Neuronal stem cell (in vitro differentiated cells): ENCODE data around the gene BDKRB2.

Experiments
- DNase-seq: peaks from one replicate; pipeline ENCODE4 v3.0.0-alpha.2; 2013; ENCODE audit warnings: low spot score
- H2AFZ ChIP-seq: one replicate; pipeline ENCODE4 v1.6.1; 2013; ENCODE audit warnings: mild to moderate bottlenecking, low read length, inconsistent platforms
- H2AK5ac ChIP-seq: 2 replicates; pipeline ENCODE4 v1.6.1; 2013; ENCODE audit warnings: low read depth, mild to moderate bottlenecking, inconsistent platforms, low read length, moderate library complexity, mixed read lengths
- H2BK120ac ChIP-seq: 2 replicates; pipeline ENCODE4 v1.6.1; 2013; ENCODE audit warnings: low read depth, mild to moderate bottlenecking, inconsistent platforms, low read length, moderate library complexity, mixed read lengths
- H2BK12ac ChIP-seq: one replicate; pipeline ENCODE4 v1.6.1; 2013; ENCODE audit warnings: low read length, inconsistent platforms
- H2BK15ac ChIP-seq: 2 replicates; pipeline ENCODE4 v1.6.1; 2013; ENCODE audit warnings: mild to moderate bottlenecking, low read length, inconsistent platforms, mixed read lengths
- H2BK5ac ChIP-seq: one replicate; pipeline ENCODE4 v1.6.1; 2013; ENCODE audit warnings: inconsistent platforms, mild to moderate bottlenecking, low read length, moderate library complexity
- H3K14ac ChIP-seq: one replicate; pipeline ENCODE4 v1.6.1; 2013; ENCODE audit warnings: low read length, inconsistent platforms
- H3K18ac ChIP-seq: 2 replicates; pipeline ENCODE4 v1.6.1; 2013; ENCODE audit warnings: low read length, inconsistent platforms
- H3K23ac ChIP-seq: 2 replicates; pipeline ENCODE4 v1.6.1; 2013; ENCODE audit warnings: low read depth, mild to moderate bottlenecking, mixed read lengths, low read length, inconsistent platforms; ENCODE audit not compliant: poor library complexity
- H3K27ac ChIP-seq: replicated peaks from 3 replicates; pipeline ENCODE4 v1.5.1; 2013; ENCODE audit warnings: low read length, inconsistent platforms
- H3K27me3 ChIP-seq, 3 experiments: 2 replicates each; pipeline ENCODE4 v1.6.1; 2013; ENCODE audit warnings: low read length in 3 of 3, mild to moderate bottlenecking in 2 of 3, inconsistent platforms in 1 of 3, low read depth in 1 of 3, mixed read lengths in 1 of 3, moderate library complexity in 1 of 3; ENCODE audit not compliant: control insufficient read depth in 3 of 3, insufficient read depth in 3 of 3
- H3K36me3 ChIP-seq, 2 donors: replicated peaks in 1 of 2; 2 replicates each; pipeline ENCODE4 v1.6.1; 2013; ENCODE audit warnings: low read length in 2 of 2; ENCODE audit not compliant: control insufficient read depth in 2 of 2, insufficient read depth in 2 of 2
- H3K4ac ChIP-seq: 2 replicates; pipeline ENCODE4 v1.6.1; 2013; ENCODE audit warnings: inconsistent platforms, mild to moderate bottlenecking, low read length, moderate library complexity
- H3K4me1 ChIP-seq, 2 donors: 1 replicate in 1 of 2; 2 replicates in 1 of 2; pipeline ENCODE4 v1.6.1; 2013; ENCODE audit warnings: low read length in 2 of 2, low read depth in 1 of 2; ENCODE audit not compliant: control insufficient read depth in 2 of 2, insufficient read depth in 1 of 2
- H3K4me2 ChIP-seq: one replicate; pipeline ENCODE4 v1.6.1; 2013; ENCODE audit warnings: mild to moderate bottlenecking, low read length, inconsistent platforms; ENCODE audit not compliant: insufficient read depth, poor library complexity, severe bottlenecking
- H3K4me3 ChIP-seq, 2 donors: 2 replicates each; pipeline ENCODE4 v1.5.1; 2013; ENCODE audit warnings: low read length in 2 of 2, mild to moderate bottlenecking in 2 of 2, inconsistent platforms in 1 of 2, moderate library complexity in 1 of 2
- H3K79me1 ChIP-seq: one replicate; pipeline ENCODE4 v1.6.1; 2013; ENCODE audit warnings: low read depth, mild to moderate bottlenecking, inconsistent platforms, low read length, moderate library complexity
- H3K9ac ChIP-seq: one replicate; pipeline ENCODE4 v1.6.1; 2013; ENCODE audit warnings: mild to moderate bottlenecking, low read depth, low read length, inconsistent platforms; ENCODE audit not compliant: poor library complexity
- H3K9me3 ChIP-seq, 2 donors: replicated peaks in 1 of 2; 2 replicates each; pipeline versions ENCODE3 to v1.6.1; 2013; ENCODE audit warnings: low read length in 2 of 2, mild to moderate bottlenecking in 2 of 2, inconsistent platforms in 1 of 2, low read depth in 1 of 2, mixed read lengths in 1 of 2, moderate library complexity in 1 of 2; ENCODE audit not compliant: control insufficient read depth in 2 of 2, insufficient read depth in 1 of 2
- H4K8ac ChIP-seq: one replicate; pipeline ENCODE4 v1.6.1; 2013; ENCODE audit warnings: low read depth, mild to moderate bottlenecking, inconsistent platforms, low read length, moderate library complexity
- H4K91ac ChIP-seq: one replicate; pipeline ENCODE4 v1.6.1; 2013; ENCODE audit warnings: low read length, low read depth, mild to moderate bottlenecking, inconsistent platforms; ENCODE audit not compliant: poor library complexity
- WGBS, 2 donors: extraction: QIAGEN DNeasy Blood & Tissue Kit; methylation state at CpG; one replicate each; pipeline ENCODE4 v1.1.7; 2013; ENCODE audit warnings: missing lambda C conversion rate in 2 of 2, mixed read lengths in 1 of 2; ENCODE audit not compliant: insufficient read length in 2 of 2, insufficient replicate concordance in 1 of 2; ENCODE audit errors: extremely low coverage in 2 of 2; 5-methylcytosine and 5-hydroxymethylcytosine counted together

Gene BDKRB2

DNA sequence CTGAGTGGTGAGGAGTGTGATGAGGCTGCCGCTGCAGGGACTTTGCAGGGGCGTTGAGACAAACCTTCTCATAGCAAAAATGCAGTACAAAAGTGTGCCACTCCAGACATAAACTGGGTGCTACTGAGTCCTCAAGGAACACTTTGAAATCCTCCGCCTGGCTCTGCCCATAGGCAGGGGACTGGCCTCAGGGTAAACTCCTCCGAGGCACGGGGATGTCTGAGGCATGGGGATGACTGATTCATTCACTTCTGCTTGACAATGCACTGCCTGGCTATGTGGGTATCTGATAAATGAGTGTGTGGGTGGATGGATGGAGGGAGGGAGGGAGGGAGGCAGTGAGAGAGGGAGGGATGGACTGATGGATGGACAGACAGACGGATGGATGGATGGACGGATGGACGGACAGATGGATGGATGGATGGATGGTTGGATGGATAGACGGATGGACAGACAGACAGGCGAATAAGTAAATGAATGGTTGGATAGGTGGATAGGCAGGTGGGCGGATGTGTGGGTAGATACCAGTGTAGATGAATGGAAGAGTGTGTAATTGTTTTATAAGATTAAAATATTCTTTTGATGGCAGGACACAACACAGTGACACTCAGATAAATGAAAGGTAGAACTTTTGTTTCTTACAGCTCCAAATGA is 2.1 kb upstream of the BDKRB2 start:
- Histone ChIP-seq H2BK12ac (no peak overlapping the region), H3K27me3 (peaks cover 0 to 56% (median 7%) of the 10 kb centered on the region in 3 experiments), H3K4me3 (no peak overlapping the region), H3K23ac (no peak overlapping the region), H3K4ac (no peak overlapping the region), H3K79me1 (no peaks in the 10 kb centered on the region), H3K36me3 (no peaks in the 10 kb centered on the region), H2BK15ac (no peak overlapping the region), H3K4me1 (peaks cover 3 to 12% of the 10 kb centered on the region in 2 donors), H3K9me3 (no peaks in the 10 kb centered on the region), H3K9ac (no peak overlapping the region), H4K91ac (no peak overlapping the region), H3K14ac (no peak overlapping the region), H3K27ac (no peak overlapping the region), H3K18ac (no peak overlapping the region), H2BK5ac (no peak overlapping the region), H3K4me2 (no peak overlapping the region), H2AFZ (no peak overlapping the region), H2BK120ac (no peak overlapping the region), H4K8ac (no peak overlapping the region), H2AK5ac (no peak overlapping the region)
- no peak for DNase-seq
- 100% methylated on average over 1 of the region's 11 CpGs; no CpG with 5 or more reads in 1 of the 2 donors for WGBS, 2 donors

DNA sequence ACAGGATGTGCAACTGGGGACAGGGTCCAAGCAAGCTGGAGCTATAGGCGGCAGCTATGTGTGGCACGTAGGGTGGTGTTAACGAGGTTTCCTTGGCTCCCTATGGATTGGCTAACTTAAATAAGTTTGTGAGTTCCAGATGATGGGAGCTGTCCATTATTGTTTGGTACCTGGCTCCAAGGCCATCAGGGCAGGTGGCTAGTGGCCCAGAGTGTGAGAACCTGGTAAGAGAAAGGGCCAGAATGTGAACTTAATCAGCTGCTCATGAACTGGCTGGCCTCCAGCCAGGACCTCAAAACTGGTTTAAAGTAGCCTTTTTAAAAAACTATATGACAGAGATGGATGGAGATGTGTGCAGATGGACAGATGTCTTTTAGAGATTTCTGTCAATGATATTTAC is 1.5 kb upstream of the BDKRB2 start:
- Histone ChIP-seq H2BK12ac (no peak overlapping the region), H2AK5ac (no peak overlapping the region), H2BK120ac (no peak overlapping the region), H3K18ac (no peak overlapping the region), H3K9ac (no peak overlapping the region), H3K36me3 (no peaks in the 10 kb centered on the region), H2BK5ac (no peak overlapping the region), H3K79me1 (no peaks in the 10 kb centered on the region), H3K14ac (no peak overlapping the region), H3K27me3 (peaks cover 0 to 60% (median 7%) of the 10 kb centered on the region in 3 experiments), H3K9me3 (no peaks in the 10 kb centered on the region), H2BK15ac (no peak overlapping the region), H3K4ac (no peak overlapping the region), H3K4me2 (no peak overlapping the region), H3K27ac (no peak overlapping the region), H4K8ac (no peak overlapping the region), H3K23ac (no peak overlapping the region), H3K4me1 (peaks cover 3 to 12% of the 10 kb centered on the region in 2 donors), H4K91ac (no peak overlapping the region), H3K4me3 (no peak overlapping the region), H2AFZ (no peak overlapping the region)
- no peak for DNase-seq
- WGBS, 2 donors: no CpG with 5 or more reads among the region's 3 CpGs

DNA sequence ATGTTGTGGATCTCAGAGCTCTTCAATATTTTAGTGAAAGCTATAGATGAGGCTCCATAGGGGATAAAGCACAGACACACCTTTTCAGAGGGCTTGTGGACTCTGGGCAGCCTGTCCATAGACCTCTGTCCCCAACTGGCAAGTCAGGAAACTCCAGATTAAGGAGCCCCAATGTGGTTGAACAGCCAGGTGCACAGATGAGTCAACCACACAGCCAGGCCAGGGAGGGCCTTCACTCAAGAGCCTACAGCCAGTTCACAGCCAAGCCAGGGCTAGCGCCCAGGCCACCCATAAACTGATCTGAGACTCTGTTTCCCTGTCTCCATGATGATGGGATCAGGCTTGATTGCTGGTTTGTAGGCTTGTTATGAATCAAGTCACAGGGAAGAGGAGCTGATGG is 1.0 kb upstream of the BDKRB2 start:
- H3K9me3 ChIP-seq: no peaks in the 10 kb centered on the region
- H3K9ac ChIP-seq: no peak overlapping the region
- H3K4me3 ChIP-seq: no peak overlapping the region
- H2BK120ac ChIP-seq: no peak overlapping the region
- H3K79me1 ChIP-seq: no peaks in the 10 kb centered on the region
- H3K27ac ChIP-seq: no peak overlapping the region
- H3K4me1 ChIP-seq: peaks cover 3 to 12% of the 10 kb centered on the region in 2 donors
- H3K36me3 ChIP-seq: no peaks in the 10 kb centered on the region
- H4K8ac ChIP-seq: no peak overlapping the region
- no peak overlapping the region for H3K14ac ChIP-seq
- no peak overlapping the region for H3K4ac ChIP-seq
- peak overlapping the region; percentile 22 for H2BK15ac ChIP-seq
- H3K18ac ChIP-seq: no peak overlapping the region
- H3K4me2 ChIP-seq: no peak overlapping the region
- peak overlapping the region; percentile 42 for H2AK5ac ChIP-seq
- no CpG with 5 or more reads among the region's 1 CpG for WGBS, 2 donors
- H2BK12ac ChIP-seq: no peak overlapping the region
- no peak overlapping the region for H2AFZ ChIP-seq
- no peak overlapping the region for H4K91ac ChIP-seq
- H3K27me3 ChIP-seq: peaks cover 0 to 64% (median 7%) of the 10 kb centered on the region in 3 experiments
- no peak for DNase-seq
- H3K23ac ChIP-seq: no peak overlapping the region
- no peak overlapping the region for H2BK5ac ChIP-seq

DNA sequence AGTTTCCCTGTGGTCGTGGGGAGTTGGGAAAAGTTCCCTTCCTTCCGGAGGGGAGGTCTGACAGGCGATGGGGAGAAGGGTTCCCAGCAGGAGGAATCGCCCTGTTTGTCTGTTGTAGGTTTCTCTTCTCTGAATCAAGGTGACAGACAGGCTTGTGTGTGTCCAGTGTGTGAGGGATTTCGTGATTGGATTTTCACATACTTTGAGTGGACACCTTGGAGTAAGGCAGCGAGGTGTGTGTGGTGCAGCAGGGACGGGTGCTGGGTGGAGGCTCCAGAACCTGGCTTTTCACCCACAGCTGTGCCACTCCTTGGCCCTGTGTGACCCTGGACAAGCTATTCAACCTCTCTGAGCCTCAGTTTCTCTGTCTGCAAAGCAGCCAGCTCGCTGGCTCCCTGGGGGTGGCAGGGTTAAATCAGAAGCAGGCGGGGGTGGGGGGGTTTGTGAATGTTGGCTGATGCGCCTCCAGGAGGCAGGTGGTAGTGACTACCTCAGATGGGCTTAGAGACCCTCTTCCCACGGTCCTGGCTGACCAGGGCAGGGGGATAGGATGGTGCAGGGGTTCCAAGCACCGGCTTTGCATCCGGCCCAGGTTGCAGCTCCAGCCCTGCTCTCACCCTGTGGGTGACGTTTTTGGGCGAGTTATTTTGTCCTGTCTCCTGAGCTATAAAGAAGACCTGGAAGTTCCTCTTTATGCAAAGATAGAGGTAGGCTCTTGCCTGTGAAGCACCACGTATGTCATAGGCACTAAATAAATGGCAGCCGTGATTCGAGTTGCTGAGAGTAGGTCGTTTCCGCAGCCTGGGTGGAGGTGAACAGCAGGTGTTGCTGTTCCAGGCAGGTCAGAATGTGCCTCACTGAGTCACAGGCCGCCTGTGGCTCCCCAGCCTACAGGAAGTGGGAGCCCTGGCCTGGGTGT is 679 bp downstream of the BDKRB2 start:
- H3K4ac ChIP-seq: no peak overlapping the region
- no peak overlapping the region for H3K27ac ChIP-seq
- no peak overlapping the region for H2BK12ac ChIP-seq
- no CpG with 5 or more reads among the region's 21 CpGs for WGBS, 2 donors
- H3K18ac ChIP-seq: peak overlapping the region; percentile 81
- no peak overlapping the region for H4K8ac ChIP-seq
- H3K79me1 ChIP-seq: no peaks in the 10 kb centered on the region
- peak overlapping the region; percentile 67 for H2AK5ac ChIP-seq
- H3K4me3 ChIP-seq: peak overlapping the region in 1 of 2 donors; percentile 67
- H3K14ac ChIP-seq: no peak overlapping the region
- H4K91ac ChIP-seq: no peak overlapping the region
- peak overlapping the region; percentile 45 for H2BK5ac ChIP-seq
- H3K23ac ChIP-seq: no peak overlapping the region
- no peak overlapping the region for H3K9ac ChIP-seq
- no peak overlapping the region for H2BK120ac ChIP-seq
- no peaks in the 10 kb centered on the region for H3K36me3 ChIP-seq
- no peaks in the 10 kb centered on the region for H3K9me3 ChIP-seq
- H2AFZ ChIP-seq: peak overlapping the region; percentile 86
- H3K4me2 ChIP-seq: peak overlapping the region; percentile 95
- H3K4me1 ChIP-seq: peaks cover 3 to 12% of the 10 kb centered on the region in 2 donors
- no peak for DNase-seq
- H3K27me3 ChIP-seq: peaks cover 0 to 66% (median 7%) of the 10 kb centered on the region in 3 experiments
- peak overlapping the region; percentile 65 for H2BK15ac ChIP-seq
